GM18526 (cell line): ENCODE data around the gene JMJD6.

Source experiments
- POLR2A ChIP-seq: IDR thresholded peaks from 3 replicates; pipeline ENCODE4 v1.6.1; 2011; ENCODE audit not compliant: insufficient read length; ENCODE audit errors: extremely low read depth

JMJD6 gene

GRCh38 chr17:76690596-76691280, 35.7 kb downstream of the JMJD6 start:
- TF ChIP-seq POLR2A = no peak

- TF ChIP-seq POLR2A = no peak
Observed at GRCh38 chr17:76689859-76690258, 36.5 kb downstream of the JMJD6 start.

- no peak for TF ChIP-seq POLR2A
Observed at GRCh38 chr17:76688165-76688622, 38.2 kb downstream of the JMJD6 start.

DNA sequence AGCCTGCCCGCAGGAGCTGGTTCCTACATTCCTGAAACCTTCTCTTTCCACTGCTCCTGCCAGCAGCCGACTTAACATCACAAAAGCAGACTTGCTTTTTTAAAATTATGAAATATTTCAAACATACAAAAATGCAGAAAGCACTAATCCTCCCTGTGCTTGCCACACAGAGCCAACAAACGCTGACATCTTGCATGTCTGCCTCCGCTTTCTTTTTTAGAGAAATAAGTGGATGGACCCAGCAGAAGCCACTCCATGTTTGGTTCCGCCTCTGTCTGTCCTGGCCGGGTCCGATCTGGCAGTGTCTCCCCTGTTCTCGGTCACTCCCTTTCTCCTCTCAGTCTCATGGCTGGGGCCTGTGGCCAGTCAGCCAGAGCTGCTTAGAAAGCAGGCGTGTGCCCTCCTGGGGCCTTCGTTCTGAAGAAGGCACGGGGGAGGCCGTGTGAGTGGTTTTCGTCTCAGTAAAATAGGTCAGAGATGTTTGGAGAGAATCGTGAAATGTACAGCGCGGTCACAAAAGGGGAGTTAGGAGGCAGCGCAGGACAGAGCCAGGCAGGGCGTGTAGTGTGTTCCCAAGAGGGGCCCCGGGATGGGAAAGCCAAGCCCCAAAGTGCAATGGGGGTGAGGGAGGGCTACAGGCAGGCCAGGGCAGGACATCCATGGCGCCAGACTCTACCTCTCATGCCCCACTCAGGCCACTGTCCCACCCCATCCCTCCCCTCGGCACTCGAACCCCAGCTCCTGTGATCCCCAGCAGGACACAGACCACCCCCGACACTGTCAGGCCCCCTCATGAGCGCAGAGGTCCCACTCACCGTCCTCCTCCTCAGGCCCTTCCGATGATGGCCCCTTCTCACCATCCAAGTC, 38.9 kb downstream of the JMJD6 start:
- no peak for TF ChIP-seq POLR2A

DNA sequence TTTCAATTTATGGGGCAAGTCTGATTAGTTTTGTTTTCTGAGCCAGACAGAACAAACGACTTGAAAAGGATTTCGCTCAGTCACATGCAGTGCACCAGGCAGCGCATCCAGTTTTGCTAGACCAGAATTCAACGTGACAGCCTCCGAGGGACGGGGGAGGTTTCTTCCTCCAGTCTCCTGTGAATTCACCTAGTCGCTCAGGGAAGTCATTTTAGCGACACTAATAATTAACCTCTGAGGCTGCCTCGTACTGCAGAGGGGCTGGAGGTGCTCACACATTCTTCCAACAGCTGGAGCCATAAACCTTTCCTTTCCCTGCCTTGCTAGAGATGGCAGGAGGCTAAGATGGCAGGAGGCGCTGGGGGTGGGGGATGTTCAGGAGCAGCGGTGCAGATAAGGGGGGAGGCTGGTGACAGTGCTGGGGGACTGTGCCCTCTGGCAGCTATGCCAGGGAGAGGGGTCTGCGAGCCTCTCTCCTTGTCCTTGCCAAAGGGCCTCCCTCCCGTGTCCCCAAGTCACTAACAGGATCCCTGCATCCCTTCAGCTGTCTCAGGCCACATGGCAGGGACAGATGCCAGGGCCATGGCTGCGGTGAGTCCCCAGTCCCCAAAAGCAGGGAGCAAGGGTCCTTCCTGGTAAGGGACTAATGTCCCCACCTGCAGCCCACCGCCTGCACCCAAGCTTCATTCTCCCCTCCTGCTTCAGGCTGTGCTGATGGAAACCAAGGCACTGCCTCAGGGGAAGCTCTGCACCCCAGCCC, 39.7 kb downstream of the JMJD6 start:
- no peak for TF ChIP-seq POLR2A

GRCh38 chr17:76685846-76686245, 40.6 kb downstream of the JMJD6 start:
- no peak for TF ChIP-seq POLR2A

DNA sequence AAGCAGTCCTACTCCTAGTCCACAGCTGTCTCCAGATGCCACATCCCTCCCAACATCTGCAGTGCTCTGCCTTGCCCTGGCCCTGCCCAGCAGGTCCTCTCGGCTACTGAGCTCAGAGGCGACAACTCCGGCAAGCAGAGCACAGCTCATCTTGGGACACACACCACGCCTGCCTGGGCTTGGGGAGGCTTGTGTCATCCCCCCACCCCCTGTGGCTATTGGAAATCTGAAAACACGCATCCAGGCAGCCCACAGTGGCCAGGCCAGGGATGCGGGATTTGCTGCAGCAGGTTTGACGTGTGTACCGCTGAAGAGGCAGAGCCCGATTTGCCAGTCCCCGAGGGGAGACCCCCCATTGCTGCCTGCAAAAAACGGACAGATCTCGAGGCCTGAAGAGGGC, 41.0 kb downstream of the JMJD6 start:
- TF ChIP-seq POLR2A = no peak

GRCh38 chr17:76684756-76685155, 41.6 kb downstream of the JMJD6 start:
- no peak for TF ChIP-seq POLR2A

DNA sequence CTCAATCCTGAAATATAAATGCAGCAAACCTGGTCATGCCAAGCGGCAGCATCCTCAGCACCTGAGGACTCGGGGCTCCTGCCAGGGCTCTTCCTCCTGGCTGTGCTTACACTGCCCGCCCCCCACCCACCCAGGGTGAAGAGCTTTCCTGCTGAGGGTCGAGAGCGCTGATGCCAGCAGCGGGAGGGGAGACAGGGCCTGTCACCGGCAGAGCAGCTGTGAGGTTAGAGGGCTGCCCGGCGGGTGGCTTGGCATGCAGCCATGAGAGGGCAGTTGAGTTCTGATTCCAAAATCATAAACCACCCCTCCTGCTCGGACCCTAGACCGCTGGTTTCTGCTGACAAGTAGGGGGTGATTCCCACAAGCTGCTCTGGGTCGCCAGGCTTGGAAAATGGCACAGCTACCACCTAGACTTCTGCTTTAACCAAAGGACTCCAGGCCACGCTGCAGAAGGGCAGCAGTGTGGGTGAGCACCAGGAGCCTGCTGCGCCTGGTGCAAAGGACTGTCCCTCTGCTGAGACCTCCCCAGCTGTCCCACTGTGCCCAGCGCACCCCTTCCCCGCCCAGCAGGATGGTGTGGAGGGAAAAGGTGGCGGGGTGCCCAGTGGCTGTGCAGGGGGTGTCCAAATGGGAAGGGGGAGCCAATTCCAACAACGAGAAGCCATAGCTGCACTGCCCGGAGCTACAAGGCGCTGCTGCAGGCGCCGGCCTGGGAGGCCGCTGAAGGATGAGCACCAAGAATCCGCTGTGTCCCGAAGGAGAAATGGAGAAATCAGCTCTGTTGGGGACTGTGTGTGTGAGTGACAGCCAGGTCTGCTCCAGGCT, 42.3 kb downstream of the JMJD6 start:
- TF ChIP-seq POLR2A = no peak

- TF ChIP-seq POLR2A = no peak
Observed at GRCh38 chr17:76683011-76683755, 43.2 kb downstream of the JMJD6 start.

- TF ChIP-seq POLR2A = no peak
Observed at GRCh38 chr17:76682296-76682695, 44.1 kb downstream of the JMJD6 start.

DNA sequence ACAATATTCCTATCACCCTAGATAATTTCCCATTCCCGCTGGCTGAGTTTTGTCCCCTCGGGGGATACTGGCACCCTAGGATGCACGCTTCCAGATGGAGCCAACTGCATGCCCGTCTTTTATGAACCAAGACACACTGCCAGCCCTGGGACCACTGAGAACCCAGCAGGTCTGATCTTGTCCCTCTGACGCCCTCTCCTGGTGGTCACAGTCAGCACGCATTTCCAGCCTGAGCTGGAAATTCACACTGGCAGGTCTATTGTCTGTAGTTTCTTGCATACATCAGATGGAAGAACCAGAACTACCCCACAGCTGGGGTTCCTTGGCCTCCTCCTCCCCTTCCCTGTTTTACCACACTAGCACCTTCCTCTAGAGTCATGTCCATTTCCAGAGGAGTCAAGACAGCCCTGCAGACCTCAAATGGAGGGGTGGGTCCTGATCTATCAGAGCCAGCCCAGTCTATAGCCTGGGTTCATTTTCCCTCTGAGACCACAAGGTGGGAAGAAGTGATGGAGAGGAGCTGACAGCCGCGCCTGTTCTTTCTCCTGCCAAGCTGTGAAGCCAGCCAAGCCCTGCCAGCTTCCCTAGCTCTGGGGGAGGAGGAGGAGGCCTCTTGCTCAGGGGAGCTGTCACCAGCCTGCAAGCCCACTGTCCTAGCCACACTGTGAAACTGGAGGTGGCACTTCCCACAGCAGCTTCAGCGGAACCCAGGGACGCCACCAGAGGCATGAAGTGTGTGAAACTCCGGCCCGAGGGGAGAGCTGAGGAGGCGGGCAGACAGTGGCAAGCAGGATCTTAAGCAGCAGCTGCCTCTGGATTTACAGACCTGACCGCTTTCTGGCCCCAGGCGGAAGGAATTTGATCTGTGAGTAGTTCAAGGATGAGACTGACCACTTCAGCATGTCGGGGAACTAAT, 44.9 kb downstream of the JMJD6 start:
- no peak for TF ChIP-seq POLR2A

DNA sequence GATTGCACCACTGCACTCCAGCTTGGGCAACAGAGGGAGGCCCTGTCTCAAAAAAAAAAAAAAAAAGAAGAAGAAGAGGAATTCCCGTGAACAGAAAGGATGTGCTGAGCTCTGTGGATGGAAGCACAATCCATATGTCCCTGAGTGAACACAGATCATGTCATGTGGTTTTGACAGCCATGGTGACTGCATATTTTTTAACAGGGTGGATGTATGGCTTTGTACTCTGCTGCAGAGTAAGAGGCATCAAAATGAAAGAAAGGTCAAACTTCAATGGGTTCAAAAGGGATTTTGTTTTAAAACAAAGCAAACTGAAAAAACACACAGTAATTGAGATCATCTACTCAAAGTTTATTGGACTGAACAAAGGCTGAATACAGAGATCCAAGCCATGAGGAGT, 47.2 kb downstream of the JMJD6 start:
- TF ChIP-seq POLR2A = no peak

GRCh38 chr17:76678330-76678729, 48.1 kb downstream of the JMJD6 start:
- no peak for TF ChIP-seq POLR2A

DNA sequence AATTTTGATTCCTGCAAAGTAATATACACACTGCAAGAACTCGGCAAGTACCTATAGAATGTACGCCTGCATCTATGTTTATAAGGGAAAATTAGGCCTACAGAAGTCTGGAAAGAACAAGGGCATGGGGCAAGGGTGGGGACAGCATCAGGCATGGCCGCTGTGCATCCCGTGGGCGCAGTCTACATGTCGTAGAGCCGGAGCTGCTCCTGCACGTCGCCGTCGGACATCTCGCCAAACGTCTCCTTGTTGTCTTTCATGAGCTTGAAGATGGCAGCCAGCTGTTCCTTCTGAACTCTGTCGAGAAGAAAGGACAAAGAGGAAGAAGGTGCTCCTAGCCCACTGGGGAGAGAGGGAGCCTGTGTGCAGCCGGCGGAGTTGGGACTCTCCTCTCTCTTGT, 49.0 kb downstream of the JMJD6 start:
- no peak for TF ChIP-seq POLR2A
